ENCODE results near the gene GALNT1.

The GALNT1 gene

GRCh38 chr18:35732162-35732561, 150.6 kb downstream of the GALNT1 start:
- Histone ChIP-seq H3K4me3 (ENCODE audit: low read length) (no peak overlapping the region), H2AFZ (ENCODE audit: low read length) (no peak overlapping the region), H3K9me3 (replicated peaks; ENCODE audit: insufficient read depth, low read length) (no peaks in the 10 kb centered on the region), H3K4me1 (ENCODE audit: low read length) (0 out of 2 replicates have a peak, but pooled peaks cover 5% of the 10 kb centered on the region), H3K4me2 (ENCODE audit: low read depth, low read length) (no peak overlapping the region), H3K9ac (ENCODE audit: low read length) (no peak overlapping the region), H3K27me3 (replicated peaks; ENCODE audit: insufficient read depth, low read length) (no peaks in the 10 kb centered on the region), H3K79me2 (ENCODE audit: low read length) (no peaks in the 10 kb centered on the region), H3K9me2 (replicated peaks; ENCODE audit: insufficient read depth, low read length) (no peaks in the 10 kb centered on the region), H3K36me3 (replicated peaks; ENCODE audit: insufficient read depth, low read length) (no peaks in the 10 kb centered on the region), H4K20me1 (ENCODE audit: insufficient read depth, low read length) (no peaks in the 10 kb centered on the region), H3K27ac (ENCODE audit: low read length) (no peak overlapping the region), H3F3A (ENCODE audit: insufficient read depth, low read length) (no peaks in the 10 kb centered on the region)
- no peak for DNase-seq
- TF ChIP-seq EZH2 (optimal IDR thresholded peaks at IDR 0.05; ENCODE audit: low read depth, low read length) (no peak), EZH2phosphoT487 (IDR thresholded peaks at IDR 0.05; ENCODE audit: low read length) (no peak), CTCF (IDR thresholded peaks at IDR 0.05; ENCODE audit: low read length) (no peak)

- Histone ChIP-seq H3K4me1 (ENCODE audit: low read length) (0 out of 2 replicates have a peak, but pooled peaks cover 5% of the 10 kb centered on the region), H3K9me3 (replicated peaks; ENCODE audit: insufficient read depth, low read length) (no peaks in the 10 kb centered on the region), H4K20me1 (ENCODE audit: insufficient read depth, low read length) (no peaks in the 10 kb centered on the region), H3F3A (ENCODE audit: insufficient read depth, low read length) (no peaks in the 10 kb centered on the region), H3K27me3 (replicated peaks; ENCODE audit: insufficient read depth, low read length) (no peaks in the 10 kb centered on the region), H2AFZ (ENCODE audit: low read length) (no peak overlapping the region), H3K27ac (ENCODE audit: low read length) (no peak overlapping the region), H3K79me2 (ENCODE audit: low read length) (no peaks in the 10 kb centered on the region), H3K4me3 (ENCODE audit: low read length) (no peak overlapping the region), H3K4me2 (ENCODE audit: low read depth, low read length) (no peak overlapping the region), H3K9me2 (replicated peaks; ENCODE audit: insufficient read depth, low read length) (no peaks in the 10 kb centered on the region), H3K9ac (ENCODE audit: low read length) (no peak overlapping the region), H3K36me3 (replicated peaks; ENCODE audit: insufficient read depth, low read length) (no peaks in the 10 kb centered on the region)
- DNase-seq: no peak
- TF ChIP-seq EZH2phosphoT487 (IDR thresholded peaks at IDR 0.05; ENCODE audit: low read length) (no peak), CTCF (IDR thresholded peaks at IDR 0.05; ENCODE audit: low read length) (no peak), EZH2 (optimal IDR thresholded peaks at IDR 0.05; ENCODE audit: low read depth, low read length) (no peak)
Measured at GRCh38 chr18:35732636-35733035, 151.1 kb downstream of the GALNT1 start.

GRCh38 chr18:35733408-35733807, 151.9 kb downstream of the GALNT1 start:
- H3K79me2 ChIP-seq (ENCODE audit: low read length): no peaks in the 10 kb centered on the region
- H3K36me3 ChIP-seq (replicated peaks; ENCODE audit: insufficient read depth, low read length): no peaks in the 10 kb centered on the region
- DNase-seq: no peak
- no peak for TF ChIP-seq EZH2 (optimal IDR thresholded peaks at IDR 0.05; ENCODE audit: low read depth, low read length)
- no peak for TF ChIP-seq CTCF (IDR thresholded peaks at IDR 0.05; ENCODE audit: low read length)
- no peaks in the 10 kb centered on the region for H3K9me2 ChIP-seq (replicated peaks; ENCODE audit: insufficient read depth, low read length)
- no peaks in the 10 kb centered on the region for H3K27me3 ChIP-seq (replicated peaks; ENCODE audit: insufficient read depth, low read length)
- no peak overlapping the region for H3K4me2 ChIP-seq (ENCODE audit: low read depth, low read length)
- H3K27ac ChIP-seq (ENCODE audit: low read length): no peak overlapping the region
- no peak overlapping the region for H3K4me3 ChIP-seq (ENCODE audit: low read length)
- no peak overlapping the region for H3K9ac ChIP-seq (ENCODE audit: low read length)
- no peak overlapping the region for H2AFZ ChIP-seq (ENCODE audit: low read length)
- no peaks in the 10 kb centered on the region for H3K9me3 ChIP-seq (replicated peaks; ENCODE audit: insufficient read depth, low read length)
- 0 out of 2 replicates have a peak, but pooled peaks cover 5% of the 10 kb centered on the region for H3K4me1 ChIP-seq (ENCODE audit: low read length)
- no peaks in the 10 kb centered on the region for H4K20me1 ChIP-seq (ENCODE audit: insufficient read depth, low read length)
- H3F3A ChIP-seq (ENCODE audit: insufficient read depth, low read length): no peaks in the 10 kb centered on the region
